Measurements from ENCODE around the gene ISG20L2. TPM values are rescaled to one million over a fixed set of nuclear protein-coding genes. Genes with fewer than 3 reads are reported as not detected.

Gene ISG20L2
- total RNA-seq, 1 donor from 2014 or later = 12.8 TPM

- no peak for DNase-seq (ENCODE audit: low read depth)
Observed at GRCh38 chr1:156741481-156741983, 13.0 kb upstream of the ISG20L2 start.

- DNase-seq (ENCODE audit: low read depth) = peak; percentile 100
Observed at GRCh38 chr1:156740741-156741480, 12.3 kb upstream of the ISG20L2 start, which contains the start of gene MRPL24. Gene MRPL24 (minus strand): TSS chr1:156741088. CDS start chr1:156738704, 2,384 bp downstream.

GRCh38 chr1:156740237-156740740 lies 11.7 kb upstream of the ISG20L2 start:
- no peak for DNase-seq (ENCODE audit: low read depth)

- DNase-seq (ENCODE audit: low read depth) = no peak
Observed at GRCh38 chr1:156738916-156739315, 10.3 kb upstream of the ISG20L2 start.

GRCh38 chr1:156738407-156738806 lies 9.8 kb upstream of the ISG20L2 start:
- DNase-seq (ENCODE audit: low read depth) = no peak

- DNase-seq (ENCODE audit: low read depth) = no peak
Observed at GRCh38 chr1:156733989-156734584, 5.5 kb upstream of the ISG20L2 start.

GRCh38 chr1:156727926-156728598 lies 504 bp downstream of the ISG20L2 start, which contains the start of gene METTL25B:
Gene METTL25B (plus strand): TSS chr1:156728469. CDS start chr1:156729105, 636 bp downstream.
- DNase-seq (ENCODE audit: low read depth) = peak; percentile 78

GRCh38 chr1:156727492-156727891 lies 1.1 kb downstream of the ISG20L2 start:
- DNase-seq (ENCODE audit: low read depth) = no peak

GRCh38 chr1:156726549-156727226 lies 1.9 kb downstream of the ISG20L2 start:
- peak; percentile 76 for DNase-seq (ENCODE audit: low read depth)

- DNase-seq (ENCODE audit: low read depth) = peak; percentile 90
Observed at GRCh38 chr1:156725683-156726280, 2.8 kb downstream of the ISG20L2 start.

- no peak for DNase-seq (ENCODE audit: low read depth)
Observed at GRCh38 chr1:156721535-156721934, 7.0 kb downstream of the ISG20L2 start.

GRCh38 chr1:156721131-156721530 lies 7.4 kb downstream of the ISG20L2 start:
- no peak for DNase-seq (ENCODE audit: low read depth)

- DNase-seq (ENCODE audit: low read depth) = peak; percentile 53
Observed at GRCh38 chr1:156717351-156717750, 11.2 kb downstream of the ISG20L2 start.

GRCh38 chr1:156714830-156715229 lies 13.7 kb downstream of the ISG20L2 start:
- DNase-seq (ENCODE audit: low read depth) = no peak

GRCh38 chr1:156712626-156713025 lies 15.9 kb downstream of the ISG20L2 start:
- DNase-seq (ENCODE audit: low read depth) = no peak

- DNase-seq (ENCODE audit: low read depth) = no peak
Observed at GRCh38 chr1:156711011-156711817, 17.4 kb downstream of the ISG20L2 start.

- peak; percentile 85 for DNase-seq (ENCODE audit: low read depth)
Observed at GRCh38 chr1:156709757-156710489, 18.6 kb downstream of the ISG20L2 start.

GRCh38 chr1:156709031-156709430 lies 19.5 kb downstream of the ISG20L2 start:
- DNase-seq (ENCODE audit: low read depth) = no peak

GRCh38 chr1:156708218-156708661 lies 20.3 kb downstream of the ISG20L2 start:
- no peak for DNase-seq (ENCODE audit: low read depth)
